Epithelial cell of proximal tubule (primary cell): ENCODE measurements around the gene UST. TPM values are rescaled to one million over a fixed set of nuclear protein-coding genes. Genes with fewer than 3 reads are reported as not detected.

Experiments used
- DNase-seq: peaks from one replicate; pipeline ENCODE4 v3.0.0-alpha.2; 2011; ENCODE audit warnings: low read depth
- H3K4me3 ChIP-seq: 2 replicates; pipeline ENCODE4 v1.5.1; 2011; ENCODE audit warnings: low read depth, mild to moderate bottlenecking, low read length
- CTCF ChIP-seq: conservative IDR thresholded peaks from 2 replicates; pipeline ENCODE4 v1.5.1; 2012; ENCODE audit warnings: low read depth, mild to moderate bottlenecking, low read length
- total RNA-seq: library from RNA; depleted of rRNA; stranded (reverse); fragments of >200 nt; gene quantifications from 2 replicates; pipeline ENCODE4 v1.2.3, GENCODE V29; 2015

The UST gene
- 1.1 TPM in 2 replicates for total RNA-seq

GRCh38 chr6:148746363-148747144 lies at the start of gene UST:
Gene UST, plus strand, starts transcription at chr6:148747030. Its CDS starts 401 bp downstream, at chr6:148747431.
- peak within 1 kb of the TSS; percentile 63 for H3K4me3 ChIP-seq
- TF ChIP-seq CTCF, result peak; percentile 45
- peak; percentile 23 for DNase-seq

- no peak for DNase-seq
- no peak overlapping the region for H3K4me3 ChIP-seq
- no peak for TF ChIP-seq CTCF
Measured at GRCh38 chr6:148697895-148698440, 48.9 kb upstream of the UST start.

- no peak overlapping the region for H3K4me3 ChIP-seq
- DNase-seq, result no peak
- TF ChIP-seq CTCF, result no peak
Measured at GRCh38 chr6:148698671-148699180, 48.1 kb upstream of the UST start.

- DNase-seq, result no peak
- peak overlapping the region; percentile 42 for H3K4me3 ChIP-seq
- no peak for TF ChIP-seq CTCF
Measured at GRCh38 chr6:148700047-148700715, 46.6 kb upstream of the UST start.

- no peak for DNase-seq
- no peak for TF ChIP-seq CTCF
Measured at GRCh38 chr6:148700741-148701311, 46.0 kb upstream of the UST start.

GRCh38 chr6:148701375-148701774 lies 45.5 kb upstream of the UST start:
- peak overlapping the region; percentile 42 for H3K4me3 ChIP-seq
- no peak for DNase-seq
- no peak for TF ChIP-seq CTCF

More at GRCh38 chr6:148700741-148701311, 46.0 kb upstream of the UST start:
- H3K4me3 ChIP-seq, result peak overlapping the region; percentile 42
